Stomach (tissue), 4 donors: ENCODE results near the gene CEP250.

Experiments used
- EP300 ChIP-seq: sonication (generic); formaldehyde crosslinking; IDR thresholded peaks from one replicate; pipeline ENCODE4 v1.6.1; 2017; ENCODE audit warnings: antibody characterized with exemption
- POLR2A ChIP-seq, 4 donors: fragments of 450-650 bp; IDR thresholded peaks; one replicate each; pipeline ENCODE4 v1.6.1; 2016; ENCODE audit warnings: antibody characterized with exemption in 4 of 4, control low read depth in 2 of 4, mild to moderate bottlenecking in 1 of 4, moderate library complexity in 1 of 4
- POLR2AphosphoS5 ChIP-seq, 3 donors: sonication (generic); formaldehyde crosslinking; IDR thresholded peaks; one replicate each; pipeline ENCODE4 v1.6.1; 2016; ENCODE audit warnings: antibody characterized with exemption in 3 of 3
- TF ChIP-seq, protein P1 (sequence below), 7 experiments: fragments of 450-650 bp in 4 of 7; fragments of 200-600 bp in 3 of 7; sonication (generic) in 3 of 7; IDR thresholded peaks; one replicate each; pipeline ENCODE4 v1.5.1; 2016 to 2019; ENCODE audit warnings: antibody characterized with exemption in 7 of 7, control low read depth in 2 of 7, mild to moderate bottlenecking in 1 of 7

GRCh38 chr20:35491823-35492222 is 36.4 kb downstream of the CEP250 start:
- TF ChIP-seq, protein P1, sequence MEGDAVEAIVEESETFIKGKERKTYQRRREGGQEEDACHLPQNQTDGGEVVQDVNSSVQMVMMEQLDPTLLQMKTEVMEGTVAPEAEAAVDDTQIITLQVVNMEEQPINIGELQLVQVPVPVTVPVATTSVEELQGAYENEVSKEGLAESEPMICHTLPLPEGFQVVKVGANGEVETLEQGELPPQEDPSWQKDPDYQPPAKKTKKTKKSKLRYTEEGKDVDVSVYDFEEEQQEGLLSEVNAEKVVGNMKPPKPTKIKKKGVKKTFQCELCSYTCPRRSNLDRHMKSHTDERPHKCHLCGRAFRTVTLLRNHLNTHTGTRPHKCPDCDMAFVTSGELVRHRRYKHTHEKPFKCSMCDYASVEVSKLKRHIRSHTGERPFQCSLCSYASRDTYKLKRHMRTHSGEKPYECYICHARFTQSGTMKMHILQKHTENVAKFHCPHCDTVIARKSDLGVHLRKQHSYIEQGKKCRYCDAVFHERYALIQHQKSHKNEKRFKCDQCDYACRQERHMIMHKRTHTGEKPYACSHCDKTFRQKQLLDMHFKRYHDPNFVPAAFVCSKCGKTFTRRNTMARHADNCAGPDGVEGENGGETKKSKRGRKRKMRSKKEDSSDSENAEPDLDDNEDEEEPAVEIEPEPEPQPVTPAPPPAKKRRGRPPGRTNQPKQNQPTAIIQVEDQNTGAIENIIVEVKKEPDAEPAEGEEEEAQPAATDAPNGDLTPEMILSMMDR (IDR thresholded peaks at IDR 0.05) = no peak
- TF ChIP-seq POLR2AphosphoS5 (IDR thresholded peaks at IDR 0.05) = no peak
- TF ChIP-seq POLR2A (IDR thresholded peaks at IDR 0.05) = no peak
- no peak for TF ChIP-seq EP300
